ENCODE results near the gene HSD3B2.

The HSD3B2 gene

GRCh38 chr1:119420638-119421037 lies 5.7 kb downstream of the HSD3B2 start:
- no peak for TF ChIP-seq POLR2A (IDR thresholded peaks at IDR 0.05; ENCODE audit: low read length)
- TF ChIP-seq GATA1 (IDR thresholded peaks at IDR 0.05; ENCODE audit: low read depth, low read length): no peak
- DNase-seq: no peak

GRCh38 chr1:119422631-119423030 lies 7.7 kb downstream of the HSD3B2 start:
- no peak for DNase-seq
- TF ChIP-seq POLR2A (IDR thresholded peaks at IDR 0.05; ENCODE audit: low read length): no peak
- no peak for TF ChIP-seq GATA1 (IDR thresholded peaks at IDR 0.05; ENCODE audit: low read depth, low read length)

- peak; percentile 13 to 45 for DNase-seq
- TF ChIP-seq POLR2A (IDR thresholded peaks at IDR 0.05; ENCODE audit: low read length) (no peak), GATA1 (IDR thresholded peaks at IDR 0.05; ENCODE audit: low read depth, low read length) (no peak)
Measured at GRCh38 chr1:119428991-119429390, 14.0 kb downstream of the HSD3B2 start.

GRCh38 chr1:119429687-119430086 lies 14.7 kb downstream of the HSD3B2 start:
- DNase-seq: no peak
- no peak for TF ChIP-seq POLR2A (IDR thresholded peaks at IDR 0.05; ENCODE audit: low read length)

- no peak for TF ChIP-seq GATA1 (IDR thresholded peaks at IDR 0.05; ENCODE audit: low read depth, low read length)
- DNase-seq: no peak
Measured at GRCh38 chr1:119430486-119430885, 15.5 kb downstream of the HSD3B2 start.

GRCh38 chr1:119431836-119432235 lies 16.9 kb downstream of the HSD3B2 start:
- TF ChIP-seq POLR2A (IDR thresholded peaks at IDR 0.05; ENCODE audit: low read length) (no peak), GATA1 (IDR thresholded peaks at IDR 0.05; ENCODE audit: low read depth, low read length) (no peak)
- peak; percentile 30 to 65 for DNase-seq

- TF ChIP-seq POLR2A (IDR thresholded peaks at IDR 0.05; ENCODE audit: low read length) (no peak), GATA1 (IDR thresholded peaks at IDR 0.05; ENCODE audit: low read depth, low read length) (no peak)
- no peak for DNase-seq
Measured at GRCh38 chr1:119435052-119435451, 20.1 kb downstream of the HSD3B2 start.

GRCh38 chr1:119438761-119439160 lies 23.8 kb downstream of the HSD3B2 start:
- DNase-seq: no peak
- TF ChIP-seq GATA1 (IDR thresholded peaks at IDR 0.05; ENCODE audit: low read depth, low read length): no peak
- no peak for TF ChIP-seq POLR2A (IDR thresholded peaks at IDR 0.05; ENCODE audit: low read length)

- TF ChIP-seq POLR2A (IDR thresholded peaks at IDR 0.05; ENCODE audit: low read length): no peak
- no peak for TF ChIP-seq GATA1 (IDR thresholded peaks at IDR 0.05; ENCODE audit: low read depth, low read length)
- no peak for DNase-seq
Measured at GRCh38 chr1:119440721-119441307, 25.9 kb downstream of the HSD3B2 start.

- DNase-seq: no peak
- no peak for TF ChIP-seq GATA1 (IDR thresholded peaks at IDR 0.05; ENCODE audit: low read depth, low read length)
- TF ChIP-seq POLR2A (IDR thresholded peaks at IDR 0.05; ENCODE audit: low read length): no peak
Measured at GRCh38 chr1:119442756-119443155, 27.8 kb downstream of the HSD3B2 start.

- no peak for DNase-seq
Measured at GRCh38 chr1:119446321-119446720, 31.4 kb downstream of the HSD3B2 start.

GRCh38 chr1:119447344-119448126 lies 32.6 kb downstream of the HSD3B2 start:
- DNase-seq: no peak
- no peak for TF ChIP-seq GATA1 (IDR thresholded peaks at IDR 0.05; ENCODE audit: low read depth, low read length)
- TF ChIP-seq POLR2A (IDR thresholded peaks at IDR 0.05; ENCODE audit: low read length): no peak

More at GRCh38 chr1:119446321-119446720, 31.4 kb downstream of the HSD3B2 start:
- TF ChIP-seq POLR2A (IDR thresholded peaks at IDR 0.05; ENCODE audit: low read length): no peak
- TF ChIP-seq GATA1 (IDR thresholded peaks at IDR 0.05; ENCODE audit: low read depth, low read length): no peak

- DNase-seq: no peak
- no peak for TF ChIP-seq POLR2A (IDR thresholded peaks at IDR 0.05; ENCODE audit: low read length)
- no peak for TF ChIP-seq GATA1 (IDR thresholded peaks at IDR 0.05; ENCODE audit: low read depth, low read length)
Measured at GRCh38 chr1:119448127-119448511, 33.2 kb downstream of the HSD3B2 start.

- TF ChIP-seq POLR2A (IDR thresholded peaks at IDR 0.05; ENCODE audit: low read length) (no peak), GATA1 (IDR thresholded peaks at IDR 0.05; ENCODE audit: low read depth, low read length) (no peak)
- DNase-seq: peak; percentile 7 to 22
Measured at GRCh38 chr1:119449971-119450370, 35.0 kb downstream of the HSD3B2 start.

- no peak for DNase-seq
- TF ChIP-seq POLR2A (IDR thresholded peaks at IDR 0.05; ENCODE audit: low read length) (no peak), GATA1 (IDR thresholded peaks at IDR 0.05; ENCODE audit: low read depth, low read length) (no peak)
Measured at GRCh38 chr1:119451158-119451557, 36.2 kb downstream of the HSD3B2 start.
